Ishikawa (cell line): Measurements from ENCODE around the gene IDH1.

Experiments
- CEBPB ChIP-seq: IDR thresholded peaks from 2 replicates; pipeline ENCODE4 v1.6.1; 2012
- CREB1 ChIP-seq: IDR thresholded peaks from 2 replicates; pipeline ENCODE4 v1.6.1; 2012; ENCODE audit warnings: low read depth
- EGR1 ChIP-seq: IDR thresholded peaks from 2 replicates; pipeline ENCODE4 v1.6.1; 2012
- EP300 ChIP-seq: IDR thresholded peaks from 2 replicates; pipeline ENCODE4 v1.6.1; 2012; ENCODE audit warnings: borderline replicate concordance
- FOXM1 ChIP-seq: IDR thresholded peaks from 2 replicates; pipeline ENCODE4 v1.6.1; 2012; ENCODE audit warnings: low read depth, borderline replicate concordance
- NFIC ChIP-seq: IDR thresholded peaks from 2 replicates; pipeline ENCODE4 v1.6.1; 2012
- RAD21 ChIP-seq: IDR thresholded peaks from 2 replicates; pipeline ENCODE4 v1.6.1; 2012; ENCODE audit warnings: low read depth
- REST ChIP-seq: IDR thresholded peaks from 2 replicates; pipeline ENCODE4 v1.6.1; 2012; ENCODE audit warnings: low read depth, mild to moderate bottlenecking
- TAF1 ChIP-seq: IDR thresholded peaks from 2 replicates; pipeline ENCODE4 v1.6.1; 2012; ENCODE audit warnings: low read depth, mild to moderate bottlenecking
- TCF12 ChIP-seq: IDR thresholded peaks from 2 replicates; pipeline ENCODE4 v1.6.1; 2012; ENCODE audit warnings: low read depth
- TEAD4 ChIP-seq: IDR thresholded peaks from 2 replicates; pipeline ENCODE4 v1.6.1; 2012
- USF1 ChIP-seq: IDR thresholded peaks from 2 replicates; pipeline ENCODE4 v1.6.1; 2012
- YY1 ChIP-seq: IDR thresholded peaks from 2 replicates; pipeline ENCODE4 v1.6.1; 2012; ENCODE audit warnings: low read depth
- ZBTB7A ChIP-seq: IDR thresholded peaks from 2 replicates; pipeline ENCODE4 v1.6.1; 2012; ENCODE audit warnings: low read depth
- TF ChIP-seq, protein P1 (sequence below): IDR thresholded peaks from 2 replicates; pipeline ENCODE4 v1.6.1; 2012

Gene IDH1

GRCh38 chr2:208210688-208211451 is 44.0 kb downstream of the IDH1 start:
- TF ChIP-seq REST (no peak), TCF12 (no peak), EGR1 (no peak)
- TF ChIP-seq, protein P1, sequence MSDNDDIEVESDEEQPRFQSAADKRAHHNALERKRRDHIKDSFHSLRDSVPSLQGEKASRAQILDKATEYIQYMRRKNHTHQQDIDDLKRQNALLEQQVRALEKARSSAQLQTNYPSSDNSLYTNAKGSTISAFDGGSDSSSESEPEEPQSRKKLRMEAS: no peak

DNA sequence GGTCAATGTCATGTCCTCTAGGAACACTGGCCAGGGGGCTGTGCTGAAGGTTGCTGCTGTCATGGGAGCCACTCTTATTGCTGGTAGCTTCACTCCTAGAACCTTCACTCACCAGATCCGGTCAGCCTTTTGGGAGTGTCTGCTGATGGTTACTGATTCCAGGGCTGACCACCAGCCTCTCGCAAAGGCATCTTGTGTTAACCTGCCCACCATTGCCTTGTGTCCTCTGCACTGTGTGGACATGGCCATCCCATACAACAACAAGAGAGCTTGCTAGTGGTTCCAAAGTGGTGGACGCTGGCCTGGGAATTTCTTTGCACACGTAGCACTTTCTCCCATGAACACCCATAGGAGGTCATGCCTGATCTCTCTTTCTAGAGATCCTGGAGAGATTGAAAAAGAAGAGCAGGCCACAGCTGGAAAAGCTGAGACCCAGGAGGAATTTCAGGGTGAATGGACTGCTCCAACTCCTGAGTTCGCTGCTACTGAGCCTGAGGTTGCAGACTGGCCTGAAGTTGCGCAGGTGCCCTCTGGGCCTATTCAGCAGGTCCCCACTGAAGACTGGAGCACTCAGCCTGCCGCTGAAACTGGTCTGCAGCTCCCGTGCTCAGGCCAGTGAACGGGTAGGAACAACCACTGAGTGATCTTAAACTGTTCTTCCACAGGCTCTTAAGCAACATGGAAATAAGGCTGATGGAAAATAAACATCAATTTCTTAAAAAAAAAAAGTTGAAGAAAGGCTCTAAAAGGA is 46.4 kb downstream of the IDH1 start:
- TF ChIP-seq CEBPB (no peak), ZBTB7A (no peak), EP300 (no peak)

DNA sequence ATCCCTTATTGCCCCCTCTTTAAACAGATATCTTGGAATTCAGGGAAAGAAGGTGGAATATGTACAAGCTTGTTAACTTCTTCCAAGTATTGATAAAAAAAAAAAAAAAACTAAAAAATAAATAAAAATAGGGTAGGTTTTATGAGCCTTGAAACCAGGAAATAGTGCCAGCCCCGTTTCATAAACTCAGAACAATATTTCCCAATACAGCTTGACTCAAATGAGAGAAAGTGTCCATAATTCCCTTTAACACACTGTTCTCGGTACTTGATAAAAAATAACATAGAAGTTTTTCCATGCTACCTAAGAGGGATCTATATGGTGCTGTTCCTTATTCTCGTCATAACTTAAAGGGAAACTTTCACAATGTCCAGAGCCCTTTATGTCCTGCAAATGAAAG is 47.1 kb downstream of the IDH1 start:
- TF ChIP-seq REST (no peak), EGR1 (no peak), EP300 (no peak), NFIC (no peak), YY1 (no peak), FOXM1 (no peak), CREB1 (no peak), TCF12 (no peak), ZBTB7A (no peak), TEAD4 (no peak), RAD21 (no peak), TAF1 (no peak), CEBPB (no peak), USF1 (no peak)
- TF ChIP-seq, protein P1: no peak

GRCh38 chr2:208204166-208204565 is 50.7 kb downstream of the IDH1 start:
- TF ChIP-seq CREB1 (no peak), REST (no peak), RAD21 (no peak), FOXM1 (no peak), YY1 (no peak), TAF1 (no peak), TEAD4 (no peak), NFIC (no peak), EP300 (no peak), EGR1 (no peak), USF1 (no peak), CEBPB (no peak), ZBTB7A (no peak), TCF12 (no peak)
- TF ChIP-seq, protein P1: no peak
